IPS DF 19.7 (cell line): ENCODE results near the gene CLEC2D.
"Not testable (repeated sequence)": the region's sequence is repeated elsewhere in the genome, so short reads cannot be mapped to it uniquely, and the experiment has no call there.

Experiments
- DNase-seq: peaks from one replicate; pipeline ENCODE4 v3.0.0-alpha.2; 2013; ENCODE audit warnings: low read depth, low spot score

The CLEC2D gene, protein sequence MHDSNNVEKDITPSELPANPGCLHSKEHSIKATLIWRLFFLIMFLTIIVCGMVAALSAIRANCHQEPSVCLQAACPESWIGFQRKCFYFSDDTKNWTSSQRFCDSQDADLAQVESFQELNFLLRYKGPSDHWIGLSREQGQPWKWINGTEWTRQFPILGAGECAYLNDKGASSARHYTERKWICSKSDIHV

DNA sequence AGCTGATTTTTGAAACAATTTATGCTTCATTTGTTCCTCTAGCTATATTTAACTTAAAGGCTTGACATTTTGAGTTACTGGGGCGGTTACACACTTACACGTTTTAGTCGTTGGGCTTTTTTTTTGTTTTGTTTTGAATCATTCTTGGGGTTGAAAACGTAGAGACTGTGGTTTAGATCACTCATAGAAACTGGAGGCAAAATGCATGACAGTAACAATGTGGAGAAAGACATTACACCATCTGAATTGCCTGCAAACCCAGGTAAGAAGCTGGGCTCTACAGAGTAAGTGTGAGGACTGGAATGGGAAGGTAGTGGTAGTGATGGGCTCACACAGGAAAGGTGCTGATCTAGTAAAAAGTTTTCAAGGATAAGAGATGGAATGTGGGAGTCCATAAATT, at the start of gene CLEC2D:
Gene CLEC2D, plus strand, starts transcription at position 180 of the 400 bp plus-strand sequence. Its CDS starts 22 bp downstream, at position 202.
- DNase-seq, result no peak

DNA sequence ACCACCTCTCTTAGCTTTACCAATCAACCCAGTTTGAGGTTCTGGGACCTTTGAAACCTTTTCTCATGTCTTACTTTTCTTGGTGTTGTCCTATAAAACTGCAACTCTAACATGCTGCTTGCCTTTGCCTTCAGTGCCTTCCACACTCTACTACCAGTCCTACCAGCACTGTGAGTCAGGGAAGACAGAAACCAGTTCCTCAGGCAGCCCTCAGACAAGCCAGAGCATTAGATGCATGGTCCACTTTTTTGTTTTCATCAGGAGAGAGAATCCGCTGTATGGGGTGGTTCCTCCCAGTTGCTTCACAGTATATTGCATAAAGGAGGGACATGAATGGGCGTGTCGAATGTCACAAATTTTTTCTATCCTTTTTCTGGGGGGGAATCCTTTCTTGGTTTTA, 44.5 kb upstream of the CLEC2D start:
- DNase-seq, result no peak

DNA sequence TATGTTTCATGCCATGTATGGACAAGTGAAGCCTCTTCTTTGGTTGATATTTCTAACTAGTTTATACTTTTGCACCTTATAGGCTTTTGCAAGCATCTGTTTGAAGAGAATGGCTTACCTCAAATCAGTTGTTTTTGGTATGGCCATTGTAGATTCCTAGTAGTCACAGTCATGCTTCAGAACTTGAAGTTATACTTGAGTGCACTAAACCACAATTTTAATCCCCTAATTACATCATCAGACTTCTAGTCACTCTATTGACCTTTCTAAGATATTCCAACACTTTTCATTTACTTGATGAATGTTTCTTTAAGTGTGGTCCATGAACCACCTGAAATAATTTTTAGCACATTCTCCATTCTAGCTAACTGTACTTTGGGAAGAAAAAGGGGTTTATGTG, 43.2 kb upstream of the CLEC2D start:
- DNase-seq, result no peak

DNA sequence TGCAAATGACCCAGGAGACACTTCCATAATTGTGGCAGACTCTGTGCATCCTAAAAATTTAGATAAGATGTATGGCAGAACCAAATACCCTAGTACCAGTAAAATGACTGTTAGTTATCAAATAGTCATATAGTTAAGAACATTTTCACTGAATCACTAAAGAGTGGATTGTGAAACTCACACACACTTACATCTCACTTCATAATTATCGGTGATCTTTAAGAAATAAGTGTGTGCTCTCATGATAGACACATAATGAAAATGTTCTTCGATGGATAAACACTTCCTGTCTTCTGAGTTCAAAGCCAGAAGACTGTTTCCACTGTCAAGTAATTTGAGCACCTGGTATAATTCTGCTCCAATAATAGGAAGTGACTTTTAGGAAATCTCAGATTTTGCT, 42.7 kb upstream of the CLEC2D start:
- DNase-seq, result no peak

GRCh38 chr12:9632766-9633165, 36.7 kb upstream of the CLEC2D start:
- no peak for DNase-seq

- no peak for DNase-seq
Measured at GRCh38 chr12:9634177-9634803, 35.2 kb upstream of the CLEC2D start.

DNA sequence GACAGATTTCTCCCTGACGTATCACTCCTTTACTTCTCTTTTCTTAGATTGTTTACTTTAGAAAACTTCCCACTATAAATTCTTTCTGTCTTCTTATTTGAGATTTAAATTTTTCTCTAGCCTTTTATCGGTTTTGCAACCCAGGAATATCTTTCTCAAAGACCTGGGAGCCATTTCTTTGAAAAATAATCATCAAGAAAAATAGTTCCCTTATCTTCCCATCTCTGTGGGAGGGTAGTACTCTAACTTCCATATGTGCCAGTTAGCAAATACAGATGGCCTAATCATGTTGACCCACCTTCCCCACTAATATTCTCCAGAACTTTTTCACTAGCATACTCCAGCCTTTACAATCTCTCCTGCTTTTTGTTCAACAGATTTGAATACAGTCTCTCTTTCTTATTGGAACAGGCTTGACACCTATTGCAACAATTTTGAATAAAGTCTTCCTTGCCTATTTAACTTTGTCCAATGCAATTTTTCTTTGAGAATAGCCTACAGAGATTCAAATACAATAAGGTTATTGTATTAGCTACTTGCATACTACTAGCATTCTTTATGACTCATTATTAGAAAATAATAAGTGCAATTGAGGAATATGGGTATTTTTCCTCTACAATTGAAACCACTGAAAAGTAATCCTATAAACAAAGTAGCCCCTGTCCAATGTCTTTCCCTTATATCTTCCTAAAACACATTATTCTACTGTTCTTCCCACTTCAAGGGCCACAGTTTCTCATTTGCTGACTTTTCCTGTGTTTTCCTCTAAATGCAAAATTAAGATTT, 34.4 kb upstream of the CLEC2D start:
- DNase-seq, result no peak

- DNase-seq, result no peak
Measured at GRCh38 chr12:9636150-9636850, 33.2 kb upstream of the CLEC2D start.

GRCh38 chr12:9636851-9637206, 32.7 kb upstream of the CLEC2D start:
- no peak for DNase-seq

DNA sequence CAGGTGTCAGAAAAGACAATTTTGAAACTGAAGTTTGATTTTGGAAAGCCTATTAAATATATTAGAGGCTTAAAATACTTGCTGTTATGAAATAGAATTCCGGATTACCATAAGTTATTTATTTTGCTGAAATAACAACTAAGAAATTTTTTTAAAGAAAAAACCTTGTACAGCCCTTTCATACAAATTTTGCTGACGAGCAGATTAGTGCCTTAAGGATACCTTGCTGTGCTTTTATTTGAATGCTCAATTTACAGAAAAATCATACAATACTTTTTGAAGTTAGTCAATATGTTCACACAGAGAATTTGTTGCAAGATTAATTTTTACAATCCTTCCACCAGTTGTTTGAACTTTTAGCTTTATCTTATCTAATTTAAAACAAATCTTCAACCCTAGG, 29.5 kb upstream of the CLEC2D start:
- DNase-seq, result no peak

GRCh38 chr12:9642606-9643265, 26.8 kb upstream of the CLEC2D start:
- no peak for DNase-seq

GRCh38 chr12:9643266-9643660, 26.2 kb upstream of the CLEC2D start:
- no peak for DNase-seq

DNA sequence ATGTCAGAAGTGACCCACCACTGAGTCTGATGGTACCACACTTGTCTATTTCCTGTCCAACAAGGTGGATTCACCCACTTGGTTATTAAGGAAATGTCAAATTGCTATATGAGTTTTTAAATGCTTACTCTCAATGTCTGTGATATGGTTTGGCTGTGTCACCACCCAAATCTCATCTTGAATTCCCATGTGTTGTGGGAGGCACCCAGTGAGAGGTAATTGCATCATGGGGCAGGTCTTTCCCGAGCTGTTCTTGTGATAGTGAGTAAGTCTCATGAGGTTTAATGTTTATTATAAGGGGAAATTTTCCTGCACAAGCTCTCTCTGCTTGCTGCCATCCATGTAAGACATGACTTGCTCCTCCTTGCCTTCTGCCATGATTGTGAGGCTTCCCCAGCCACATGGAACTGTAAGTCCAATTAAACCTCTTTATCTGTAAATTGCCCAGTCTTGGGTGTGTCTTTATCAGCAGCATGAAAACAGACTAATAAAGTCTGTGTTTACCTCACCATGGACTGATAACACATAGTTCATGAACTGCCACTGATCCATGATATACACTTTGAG, 24.4 kb upstream of the CLEC2D start:
- not testable (repeated sequence) for DNase-seq

DNA sequence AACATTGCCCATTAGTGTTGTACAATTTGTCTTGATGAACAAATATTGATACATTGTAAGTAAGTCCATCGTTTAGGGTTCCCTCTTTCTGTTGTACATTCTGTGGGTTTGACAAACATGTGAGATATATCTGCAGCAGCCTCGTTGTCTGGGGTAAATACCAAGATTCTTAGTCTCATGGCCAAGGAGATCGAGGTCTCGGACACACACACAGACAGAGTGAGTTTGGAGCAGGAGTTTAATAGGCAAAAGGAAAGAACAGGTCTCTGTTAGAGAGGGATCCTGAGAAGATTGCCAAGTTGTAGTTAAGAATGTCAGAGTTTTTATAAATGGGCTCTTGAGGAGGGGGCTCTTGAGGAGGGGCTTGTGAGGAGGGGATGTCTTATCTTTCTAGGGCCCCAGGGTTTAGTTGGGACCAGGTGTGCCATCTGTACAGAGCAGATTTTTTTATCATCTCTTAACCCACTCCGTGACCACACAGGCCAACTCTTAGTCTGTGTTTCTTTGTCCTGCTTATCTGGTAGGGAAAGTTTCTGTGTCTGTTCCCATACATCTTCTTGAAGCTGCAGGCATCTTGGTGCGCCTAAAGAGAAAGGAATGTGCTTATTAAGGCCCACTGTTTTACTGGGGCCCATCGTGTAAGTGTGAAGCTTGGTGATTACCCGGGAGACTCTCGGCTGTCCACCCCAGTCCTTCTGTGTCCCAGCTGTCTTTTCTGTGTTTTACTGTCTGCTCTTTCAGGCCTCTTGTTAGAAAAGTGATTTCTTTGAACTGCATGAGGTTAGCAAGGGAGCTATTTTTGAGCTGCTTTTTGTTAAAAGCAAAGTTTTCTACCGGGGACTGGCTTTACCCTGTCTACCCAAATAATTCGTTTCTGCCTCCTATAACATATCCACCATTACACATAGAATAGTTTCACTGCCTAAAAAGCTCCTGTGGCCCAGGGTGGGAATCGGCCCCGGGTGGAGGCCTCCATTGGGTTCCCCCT, 22.4 kb upstream of the CLEC2D start:
- no peak for DNase-seq

DNA sequence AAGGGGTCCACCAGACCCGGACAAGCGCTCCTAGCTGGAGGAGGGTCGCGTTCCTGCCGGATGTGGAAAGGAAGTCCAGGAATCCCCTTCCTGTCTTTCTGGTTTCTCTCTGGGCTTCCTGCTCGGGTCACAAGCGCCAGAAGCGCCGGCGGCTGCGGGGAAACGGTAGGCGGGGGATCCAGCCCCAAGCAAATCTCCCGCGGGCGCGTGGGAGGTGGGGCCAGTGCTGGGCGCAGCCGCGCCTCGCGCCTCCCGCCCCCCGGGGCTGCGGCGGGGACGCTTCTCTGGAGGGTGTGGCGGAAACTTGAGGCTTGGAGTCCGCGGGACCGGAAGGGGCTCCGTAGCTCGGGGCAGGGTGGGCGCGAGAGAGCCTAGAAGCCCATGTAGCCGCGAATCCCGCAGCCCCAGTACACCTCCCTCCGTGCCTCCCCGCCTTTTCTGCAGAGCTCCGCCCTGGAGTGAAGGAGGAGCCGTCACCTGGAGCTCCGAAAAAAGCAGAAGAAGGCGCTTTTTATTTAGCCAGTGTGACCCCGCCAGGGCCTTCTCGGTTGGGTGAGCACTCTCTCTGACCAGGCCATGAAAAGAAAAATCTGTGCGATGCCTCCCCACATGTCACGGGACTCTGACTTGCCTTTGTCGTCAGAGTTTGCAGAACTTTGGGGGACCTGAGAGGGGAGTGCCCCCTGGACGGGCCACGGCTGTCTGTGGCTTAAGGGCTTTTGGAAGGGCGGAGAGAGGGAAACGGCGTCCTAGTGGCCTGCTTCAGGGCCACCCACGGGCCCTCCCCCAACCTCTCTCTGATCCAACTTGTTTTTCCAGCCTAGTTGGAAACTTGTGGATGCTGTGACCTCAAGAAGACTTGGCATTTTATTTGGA, 21.4 kb upstream of the CLEC2D start:
- DNase-seq, result peak; percentile 50

DNA sequence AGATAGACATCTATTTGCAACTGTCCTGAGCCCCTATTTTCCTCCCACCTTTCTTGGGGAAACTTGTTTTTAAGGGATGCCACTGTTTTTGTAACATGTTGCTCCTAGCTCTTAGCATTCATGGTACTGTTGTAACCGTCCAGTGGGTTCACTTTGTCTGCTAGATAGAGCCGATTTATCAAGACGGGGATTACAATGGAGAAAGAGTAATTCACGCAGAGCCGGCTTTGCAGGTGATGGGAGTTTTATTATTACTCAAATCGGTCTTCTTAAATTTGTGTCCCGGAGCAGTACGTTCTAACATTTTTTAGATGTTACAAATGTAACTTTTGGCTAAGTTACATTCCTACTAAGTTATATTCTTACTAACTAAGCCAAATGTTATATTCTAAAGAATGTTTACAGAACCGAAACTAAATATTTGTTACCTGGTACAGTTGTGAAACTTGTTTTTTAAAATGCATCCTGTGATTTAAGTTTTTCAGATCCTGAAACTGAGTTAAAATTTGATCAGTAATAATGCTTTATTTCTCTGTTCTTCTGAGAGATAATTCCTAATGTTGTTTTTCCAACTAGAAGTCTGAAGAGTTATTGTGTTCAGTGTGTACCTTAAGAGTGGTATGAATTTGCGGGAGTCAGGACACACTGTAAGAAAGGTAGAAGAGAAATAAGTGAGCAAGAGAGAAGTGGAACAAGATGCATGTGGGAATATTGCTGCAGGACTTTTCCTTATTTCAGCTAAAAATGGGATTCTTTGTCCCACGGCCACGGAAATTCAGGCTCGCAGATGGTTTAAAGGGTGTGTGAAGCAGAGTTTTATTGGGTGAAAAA, 20.6 kb upstream of the CLEC2D start:
- no peak for DNase-seq

- no peak for DNase-seq
Measured at GRCh38 chr12:9649532-9649940, 20.0 kb upstream of the CLEC2D start.

DNA sequence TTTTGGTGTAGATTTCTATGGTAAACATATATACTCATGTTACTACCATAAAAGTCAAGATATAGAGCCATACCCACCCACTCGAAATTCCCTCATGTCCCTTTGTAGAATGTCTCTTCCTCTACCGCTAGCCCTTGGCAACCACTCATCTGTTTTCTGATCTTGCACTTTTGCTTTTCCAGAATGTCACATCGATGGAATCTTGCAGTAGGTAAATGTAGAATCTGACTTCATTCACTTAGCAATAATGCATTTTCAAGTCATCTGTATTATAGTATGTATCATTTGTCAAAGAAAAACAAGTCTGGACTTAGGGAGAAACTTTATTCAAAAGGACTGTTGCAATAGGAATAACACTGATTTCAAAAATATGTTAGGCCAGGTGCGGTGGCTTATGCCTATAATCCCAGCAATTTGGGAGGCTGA, 19.3 kb upstream of the CLEC2D start:
- DNase-seq, result no peak
